GM12892 (cell line): Measurements from ENCODE around the gene RSU1.

Experiments
- POLR2A ChIP-seq: IDR thresholded peaks from 2 replicates; pipeline ENCODE4 v1.6.1; 2011; ENCODE audit warnings: low read depth, low read length, control low read depth
- POLR2AphosphoS5 ChIP-seq: IDR thresholded peaks from 2 replicates; pipeline ENCODE4 v1.6.1; 2011; ENCODE audit warnings: low read depth, low read length, control low read depth

DNA sequence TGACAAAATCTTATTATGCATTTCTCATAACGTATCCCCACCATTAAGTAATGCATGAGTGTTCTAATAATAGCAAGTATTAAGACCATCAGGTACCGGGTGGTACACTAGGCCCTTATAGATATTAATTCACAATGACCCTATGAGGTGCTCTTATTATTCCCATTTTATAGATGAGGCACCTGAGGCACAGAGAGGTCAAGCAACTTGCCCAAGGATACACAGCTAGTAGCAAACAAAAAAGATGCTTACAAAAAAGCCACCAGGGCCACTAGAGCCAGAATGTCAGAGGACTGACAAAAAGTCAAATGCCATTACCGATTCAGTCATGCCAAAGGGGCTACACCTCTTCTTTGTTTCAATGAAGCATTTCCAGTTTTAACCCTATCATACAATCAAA, 5.9 kb downstream of the RSU1 start:
- no peak for TF ChIP-seq POLR2A
- no peak for TF ChIP-seq POLR2AphosphoS5
